ENCODE measurements around the gene TUBB4B.
A peak's percentile ranks its signal among the peaks of the same experiment; 100 is the strongest.

The TUBB4B gene

DNA sequence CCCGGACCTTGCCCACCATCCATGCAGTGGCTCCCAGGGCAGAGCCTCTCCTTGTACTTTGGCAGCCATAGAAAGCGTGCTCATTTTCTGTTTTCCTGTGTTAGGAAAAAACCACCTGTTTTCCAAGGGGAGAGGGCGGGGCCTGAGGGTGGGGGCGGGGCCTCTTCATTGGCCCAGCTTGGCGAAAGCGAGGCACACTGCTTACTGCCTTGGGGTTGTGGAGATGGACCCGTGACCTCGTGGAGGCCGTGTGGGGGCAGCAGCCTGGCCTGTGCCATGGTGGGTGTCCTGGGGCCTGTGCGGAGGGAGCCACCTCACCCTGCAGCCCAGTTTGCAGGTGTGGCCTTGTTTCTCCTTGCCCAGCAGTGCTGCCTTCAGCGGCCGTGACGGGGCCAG, 32.0 kb downstream of the TUBB4B start:
- DNase-seq = no peak

GRCh38 chr9:137273611-137274320, 32.7 kb downstream of the TUBB4B start:
- DNase-seq = no peak

- no peak for DNase-seq
These were observed 34.1 kb downstream of the TUBB4B start for GRCh38 chr9:137275203-137275587.

GRCh38 chr9:137275588-137276472, 34.7 kb downstream of the TUBB4B start:
- DNase-seq = no peak

GRCh38 chr9:137276473-137277328, 35.6 kb downstream of the TUBB4B start:
- no peak for DNase-seq

GRCh38 chr9:137277329-137278041, 36.4 kb downstream of the TUBB4B start, which contains the start of gene TOR4A:
Gene TOR4A (plus strand): TSS chr9:137277726. CDS start chr9:137278690, 964 bp downstream.
- DNase-seq = peak; percentile 50

DNA sequence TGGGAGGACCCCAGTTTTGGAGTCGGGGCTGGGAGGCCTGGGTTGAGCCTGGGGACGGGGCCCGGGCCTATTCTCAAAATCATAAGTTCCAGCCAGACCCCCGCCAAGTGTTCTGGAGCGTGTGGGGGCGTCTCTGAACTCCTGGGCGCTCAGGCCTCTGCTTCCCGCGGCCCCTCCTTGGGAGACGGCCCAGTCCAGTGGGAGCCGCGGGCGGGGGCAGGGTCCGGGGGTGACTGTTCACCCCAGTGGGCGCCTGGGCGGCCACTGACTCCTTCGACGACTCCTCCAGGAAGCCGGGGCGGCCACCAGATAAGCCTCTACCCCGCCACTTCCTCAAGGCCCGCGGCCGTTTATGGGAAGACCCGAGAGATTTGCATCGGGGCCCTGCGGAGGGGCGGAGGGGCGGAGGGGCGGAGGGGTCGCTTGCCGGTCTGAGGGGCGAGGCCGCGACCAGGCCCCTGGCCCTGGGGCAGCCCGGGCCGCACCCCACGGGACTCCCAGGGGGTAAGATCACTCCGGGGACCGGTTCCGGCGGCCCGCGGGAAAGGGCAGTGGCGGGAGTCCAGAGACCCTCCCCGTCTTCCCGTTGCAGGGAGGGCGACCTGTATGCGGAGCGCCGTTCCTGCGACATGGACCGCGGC, 37.1 kb downstream of the TUBB4B start:
- no peak for DNase-seq

- DNase-seq = no peak
These were observed 37.9 kb downstream of the TUBB4B start for GRCh38 chr9:137278721-137279711.

- no peak for DNase-seq
These were observed 38.8 kb downstream of the TUBB4B start for GRCh38 chr9:137279741-137280473.

DNA sequence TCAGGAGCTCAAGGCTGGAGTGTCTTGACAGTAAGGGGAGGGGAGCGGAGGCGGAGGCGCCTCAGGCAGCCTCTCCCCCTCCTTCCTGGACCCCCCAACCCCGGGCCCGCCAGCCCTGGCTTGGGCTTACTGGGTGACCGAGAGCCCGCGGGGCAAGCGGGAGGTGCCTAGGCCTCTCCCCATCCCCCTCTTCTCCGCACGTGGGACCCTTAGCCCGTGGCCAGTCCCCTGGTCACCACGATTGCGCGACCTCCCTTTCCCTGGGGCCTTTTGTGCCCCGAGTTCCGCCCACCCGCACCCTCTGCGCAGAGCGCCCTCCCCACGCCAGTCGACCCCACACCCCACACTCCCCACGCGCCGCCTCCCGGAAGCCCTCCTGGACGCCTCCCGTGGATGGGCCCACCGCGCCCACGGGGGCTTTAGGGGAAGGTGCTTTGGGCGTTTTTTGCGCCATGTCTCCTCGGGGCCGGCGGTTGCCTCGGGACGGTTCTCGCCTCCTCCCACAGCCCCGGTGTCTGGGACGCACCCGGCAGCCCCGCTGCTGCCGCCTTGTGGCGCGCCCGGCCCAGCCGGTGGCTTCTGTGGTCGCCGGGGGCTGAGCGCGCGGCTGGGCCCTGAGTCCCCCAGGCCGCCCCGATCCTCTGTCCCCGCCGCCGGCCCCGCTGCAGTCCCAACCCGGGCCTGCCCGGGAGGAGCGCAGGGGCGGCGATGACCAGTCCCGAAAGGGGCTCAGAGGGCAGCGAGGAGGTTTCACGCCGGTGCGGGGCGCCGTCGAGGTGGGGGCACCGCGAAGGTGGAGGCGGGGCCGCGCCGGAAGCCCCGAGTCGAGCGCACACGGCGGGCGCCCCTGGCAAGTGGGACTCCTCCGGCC, 39.6 kb downstream of the TUBB4B start:
- DNase-seq = no peak

- no peak for DNase-seq
These were observed 40.4 kb downstream of the TUBB4B start for GRCh38 chr9:137281345-137282116.

GRCh38 chr9:137286975-137287383, 45.9 kb downstream of the TUBB4B start:
- DNase-seq = no peak

- DNase-seq = no peak
These were observed 52.0 kb downstream of the TUBB4B start for GRCh38 chr9:137293094-137293481.
